Uterus (tissue), 4 donors: ENCODE data around the gene LAMB4. TPM values are rescaled to one million over a fixed set of nuclear protein-coding genes. Genes with fewer than 3 reads are reported as not detected.

ENCODE experiments used
- DNase-seq, 2 donors: peaks; one replicate each; pipeline ENCODE4 v3.0.0-alpha.2; 2019 to 2020
- H3K27ac ChIP-seq, 2 donors: fragments of 200-600 bp; sonication (generic); 1 replicate in 1 of 2; 2 replicates in 1 of 2; pipeline ENCODE4 v1.5.1; 2016 to 2018
- H3K27me3 ChIP-seq, 2 donors: fragments of 200-600 bp; sonication (generic); one replicate each; pipeline ENCODE4 v1.5.1; 2018 to 2019; ENCODE audit warnings: control low read depth in 1 of 2
- H3K36me3 ChIP-seq, 2 donors: fragments of 200-600 bp; sonication (generic); one replicate each; pipeline ENCODE4 v1.5.1; 2019; ENCODE audit warnings: control low read depth in 1 of 2
- H3K4me1 ChIP-seq, 2 donors: fragments of 200-600 bp; sonication (generic); one replicate each; pipeline ENCODE4 v1.5.1; 2018 to 2019; ENCODE audit warnings: control low read depth in 1 of 2
- H3K4me3 ChIP-seq, 2 donors: fragments of 200-600 bp; sonication (generic); 1 replicate in 1 of 2; 2 replicates in 1 of 2; pipeline ENCODE4 v1.5.1; 2018 to 2019; ENCODE audit warnings: mild to moderate bottlenecking in 1 of 2
- H3K9me3 ChIP-seq, 2 donors: fragments of 200-600 bp; sonication (generic); one replicate each; pipeline ENCODE4 v1.5.1; 2019; ENCODE audit warnings: control low read depth in 1 of 2
- CTCF ChIP-seq, 4 experiments: fragments of 200-600 bp in 2 of 4; fragments of 450-650 bp in 2 of 4; sonication (generic) in 2 of 4; IDR thresholded peaks; one replicate each; pipeline ENCODE4 v1.5.1; 2016 to 2019; ENCODE audit warnings: antibody characterized with exemption in 4 of 4, mild to moderate bottlenecking in 2 of 4, moderate library complexity in 1 of 4
- POLR2A ChIP-seq, 2 donors: fragments of 450-650 bp; IDR thresholded peaks; one replicate each; pipeline ENCODE4 v1.6.1; 2016; ENCODE audit warnings: antibody characterized with exemption in 2 of 2, mild to moderate bottlenecking in 1 of 2, moderate library complexity in 1 of 2
- intact Hi-C: fragments of 100-400 bp; cut with DNase I; formaldehyde crosslinking; loops from one replicate; pipeline ENCODE4 v1.15.1; 2023; ENCODE audit warnings: low total_unique reads
- total RNA-seq, 4 donors: library from RNA; depleted of rRNA in 3 of 4; stranded (reverse); fragments of >200 nt in 3 of 4; gene quantifications; one replicate each; pipeline versions ENCODE4 v1.1.0 to v1.2.4, GENCODE V29; 2014 to 2023
- donor health status: DM: yes; HTN: yes; CAD: no.

The LAMB4 gene
- total RNA-seq, 4 donors from 2014 or later: 0.59 to 0.90 TPM; not detected in 2

GRCh38 chr7:108090791-108091460 lies 39.2 kb downstream of the LAMB4 start:
- no peak for TF ChIP-seq POLR2A (IDR thresholded peaks at IDR 0.05)
- no peak for TF ChIP-seq CTCF (IDR thresholded peaks at IDR 0.05)
- no peaks in the 10 kb centered on the region for H3K4me1 ChIP-seq
- intact Hi-C loops: no loop called here
- DNase-seq: no peak
- H3K4me3 ChIP-seq: no peak overlapping the region
- H3K36me3 ChIP-seq: no peaks in the 10 kb centered on the region
- no peaks in the 10 kb centered on the region for H3K9me3 ChIP-seq
- no peak overlapping the region for H3K27ac ChIP-seq
- H3K27me3 ChIP-seq: no peaks in the 10 kb centered on the region

- Histone ChIP-seq H3K27me3 (no peaks in the 10 kb centered on the region), H3K27ac (no peak overlapping the region), H3K4me1 (no peaks in the 10 kb centered on the region), H3K36me3 (no peaks in the 10 kb centered on the region), H3K9me3 (no peaks in the 10 kb centered on the region), H3K4me3 (no peak overlapping the region)
- TF ChIP-seq POLR2A (IDR thresholded peaks at IDR 0.05) (no peak), CTCF (IDR thresholded peaks at IDR 0.05) (no peak)
- DNase-seq: no peak
- intact Hi-C loops: no loop called here
Observed at GRCh38 chr7:108089381-108089780, 40.8 kb downstream of the LAMB4 start.

GRCh38 chr7:108088729-108089128 lies 41.4 kb downstream of the LAMB4 start:
- Histone ChIP-seq H3K4me1 (no peaks in the 10 kb centered on the region), H3K4me3 (no peak overlapping the region), H3K27ac (no peak overlapping the region), H3K9me3 (no peaks in the 10 kb centered on the region), H3K36me3 (no peaks in the 10 kb centered on the region), H3K27me3 (no peaks in the 10 kb centered on the region)
- no peak for DNase-seq
- TF ChIP-seq CTCF (IDR thresholded peaks at IDR 0.05): no peak
- no peak for TF ChIP-seq POLR2A (IDR thresholded peaks at IDR 0.05)
- intact Hi-C loops: no loop called here

- Histone ChIP-seq H3K9me3 (no peaks in the 10 kb centered on the region), H3K4me1 (no peaks in the 10 kb centered on the region), H3K36me3 (no peaks in the 10 kb centered on the region), H3K4me3 (no peak overlapping the region), H3K27me3 (no peaks in the 10 kb centered on the region), H3K27ac (no peak overlapping the region)
- intact Hi-C loops: no loop called here
- DNase-seq: no peak
- TF ChIP-seq POLR2A (IDR thresholded peaks at IDR 0.05) (no peak), CTCF (IDR thresholded peaks at IDR 0.05) (no peak)
Observed at GRCh38 chr7:108087778-108088177, 42.4 kb downstream of the LAMB4 start.

GRCh38 chr7:108086962-108087361 lies 43.2 kb downstream of the LAMB4 start:
- intact Hi-C loops: no loop called here

More at GRCh38 chr7:108086962-108087361, 43.2 kb downstream of the LAMB4 start:
- Histone ChIP-seq H3K27ac (no peak overlapping the region), H3K36me3 (no peaks in the 10 kb centered on the region), H3K4me3 (no peak overlapping the region), H3K9me3 (no peaks in the 10 kb centered on the region), H3K4me1 (no peaks in the 10 kb centered on the region), H3K27me3 (no peaks in the 10 kb centered on the region)
- no peak for DNase-seq
- TF ChIP-seq POLR2A (IDR thresholded peaks at IDR 0.05): no peak
- no peak for TF ChIP-seq CTCF (IDR thresholded peaks at IDR 0.05)
